ENCODE measurements around the gene MBD5.

- TF ChIP-seq YY1 (IDR thresholded peaks at IDR 0.05; ENCODE audit: insufficient read depth, insufficient read length) (no peak), ZNF274 (IDR thresholded peaks at IDR 0.05; ENCODE audit: low read depth, low read length) (no peak)
Observed at GRCh38 chr2:148521181-148521580, 500.3 kb downstream of the MBD5 start.

All from NT2/D1 (cell line).